Muscle of leg (tissue), 11 donors: Measurements from ENCODE around the gene MINDY2. TPM values are rescaled to one million over a fixed set of nuclear protein-coding genes. Genes with fewer than 3 reads are reported as not detected.

Source experiments
- DNase-seq: peaks from one replicate; pipeline ENCODE4 v3.0.0; 2013
- H3K27ac ChIP-seq: one replicate; pipeline ENCODE4 v1.5.1; 2013; ENCODE audit warnings: mild to moderate bottlenecking, low read length, control low read depth
- H3K27me3 ChIP-seq: one replicate; pipeline ENCODE4 v1.6.1; 2013; ENCODE audit warnings: low read length; ENCODE audit not compliant: control insufficient read depth, insufficient read depth
- H3K36me3 ChIP-seq: one replicate; pipeline ENCODE4 v1.6.1; 2013; ENCODE audit warnings: low read length; ENCODE audit not compliant: control insufficient read depth, insufficient read depth
- H3K4me1 ChIP-seq: one replicate; pipeline ENCODE4 v1.6.1; 2013; ENCODE audit warnings: low read length; ENCODE audit not compliant: control insufficient read depth, insufficient read depth
- H3K4me3 ChIP-seq: one replicate; pipeline ENCODE4 v1.5.1; 2013; ENCODE audit warnings: low read length, control low read depth
- H3K9me3 ChIP-seq: replicated peaks from 2 replicates; pipeline ENCODE4 v1.6.1; 2013; ENCODE audit warnings: low read depth, low read length; ENCODE audit not compliant: control insufficient read depth
- WGBS: methylation state at CpG from one replicate; pipeline ENCODE4 v1.1.5; 2013; ENCODE audit warnings: missing lambda C conversion rate; ENCODE audit not compliant: insufficient coverage; 5-methylcytosine and 5-hydroxymethylcytosine counted together
- polyA plus RNA-seq, 8 donors: library from polyadenylated mRNA; unstranded; fragments of 120-200 nt; gene quantifications; one replicate each; pipeline versions ENCODE4 v1.2.1 to v1.2.3, GENCODE V29; 2013; ENCODE audit warnings: inconsistent platforms in 1 of 8, low replicate concordance in 1 of 8; ENCODE audit not compliant: insufficient read length in 8 of 8, insufficient read depth in 1 of 8
- total RNA-seq: library from RNA; stranded (reverse); fragments of 120-200 nt; gene quantifications from one replicate; pipeline ENCODE4 v1.2.4, GENCODE V29; 2013

Gene MINDY2
- total and polyA plus RNA-seq, 9 donors, result 6.2 to 13.6 (median 8.5) TPM

DNA sequence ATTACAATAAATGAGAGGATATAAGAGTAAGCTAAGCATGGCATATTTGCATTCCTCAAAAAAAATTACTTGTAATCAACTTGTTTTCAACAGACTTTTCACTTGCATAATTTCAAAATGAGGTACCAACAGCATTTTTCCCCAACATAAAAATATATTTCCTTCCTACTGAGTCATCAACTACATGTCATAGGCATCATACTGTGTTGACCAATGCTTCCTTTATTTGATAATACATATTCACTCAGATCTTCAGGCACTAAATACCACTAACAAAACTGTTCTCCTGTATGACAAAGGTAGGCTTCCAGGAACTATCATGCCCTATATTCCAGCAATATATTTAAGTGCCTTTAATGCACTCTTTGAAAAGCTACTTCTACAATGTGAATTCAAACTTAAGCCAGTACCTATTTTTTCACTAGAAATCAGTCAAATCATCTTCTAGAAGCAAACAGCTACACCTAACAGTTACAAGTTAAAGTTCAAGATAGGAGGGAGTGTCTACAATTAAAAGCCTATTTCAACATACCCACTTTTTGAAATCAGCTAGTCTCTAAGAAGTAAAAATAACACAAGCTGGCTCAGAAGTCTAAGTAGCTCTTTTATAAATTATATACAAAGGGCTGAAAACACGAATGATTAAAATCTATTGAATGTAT, 32.9 kb upstream of the MINDY2 start:
- no peaks in the 10 kb centered on the region for H3K36me3 ChIP-seq
- no peaks in the 10 kb centered on the region for H3K9me3 ChIP-seq
- DNase-seq, result peak; percentile 30
- H3K4me3 ChIP-seq, result no peak overlapping the region
- no peak overlapping the region for H3K27ac ChIP-seq
- no peaks in the 10 kb centered on the region for H3K27me3 ChIP-seq
- no CpG with 5 or more reads among the region's 1 CpG for WGBS
- H3K4me1 ChIP-seq, result peaks cover 3% of the 10 kb centered on the region

DNA sequence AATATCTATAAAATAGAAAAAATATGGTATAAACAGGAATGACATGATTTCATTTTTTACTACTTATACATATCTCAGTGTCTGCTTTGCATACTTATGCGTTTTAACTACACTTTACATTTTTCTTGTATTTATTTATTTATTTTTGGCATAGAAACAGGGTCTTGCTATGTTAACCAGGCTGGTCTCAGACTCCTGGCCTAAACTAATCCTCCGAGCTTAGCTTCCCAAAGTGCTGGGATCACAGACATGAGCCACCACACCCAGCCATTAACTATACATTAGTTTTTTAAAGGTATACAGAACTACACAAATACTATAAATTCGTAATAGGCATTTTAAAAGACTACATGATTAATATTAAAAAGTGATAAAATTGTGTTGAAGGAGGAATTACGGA, 30.7 kb upstream of the MINDY2 start:
- Histone ChIP-seq H3K27ac (no peak overlapping the region), H3K36me3 (no peaks in the 10 kb centered on the region), H3K4me1 (peaks cover 3% of the 10 kb centered on the region), H3K4me3 (no peak overlapping the region), H3K27me3 (no peaks in the 10 kb centered on the region), H3K9me3 (no peaks in the 10 kb centered on the region)
- WGBS, result no CpG with 5 or more reads among the region's 4 CpGs
- DNase-seq, result no peak

DNA sequence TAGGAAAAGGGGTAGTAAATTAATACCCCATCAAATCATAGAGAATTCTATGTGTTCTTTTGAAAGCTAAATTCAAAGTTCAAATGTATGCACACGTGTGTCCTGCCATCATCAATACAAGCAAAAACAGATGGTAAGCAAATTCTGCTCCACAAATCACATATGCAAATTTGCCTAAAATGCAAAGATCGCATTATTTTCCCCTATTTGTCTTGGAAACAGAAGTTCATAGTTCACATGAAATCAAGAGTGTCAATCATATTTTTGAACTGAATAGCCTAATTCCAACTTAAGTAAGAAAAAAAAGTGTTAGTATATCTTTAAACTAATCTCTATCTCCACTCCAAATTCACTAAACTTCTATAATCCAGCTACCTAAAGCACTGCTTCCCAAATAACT, 30.1 kb upstream of the MINDY2 start:
- no peaks in the 10 kb centered on the region for H3K36me3 ChIP-seq
- H3K27me3 ChIP-seq, result no peaks in the 10 kb centered on the region
- H3K4me1 ChIP-seq, result peaks cover 3% of the 10 kb centered on the region
- no CpG with 5 or more reads among the region's 2 CpGs for WGBS
- H3K27ac ChIP-seq, result no peak overlapping the region
- H3K4me3 ChIP-seq, result no peak overlapping the region
- DNase-seq, result no peak
- H3K9me3 ChIP-seq, result no peaks in the 10 kb centered on the region

DNA sequence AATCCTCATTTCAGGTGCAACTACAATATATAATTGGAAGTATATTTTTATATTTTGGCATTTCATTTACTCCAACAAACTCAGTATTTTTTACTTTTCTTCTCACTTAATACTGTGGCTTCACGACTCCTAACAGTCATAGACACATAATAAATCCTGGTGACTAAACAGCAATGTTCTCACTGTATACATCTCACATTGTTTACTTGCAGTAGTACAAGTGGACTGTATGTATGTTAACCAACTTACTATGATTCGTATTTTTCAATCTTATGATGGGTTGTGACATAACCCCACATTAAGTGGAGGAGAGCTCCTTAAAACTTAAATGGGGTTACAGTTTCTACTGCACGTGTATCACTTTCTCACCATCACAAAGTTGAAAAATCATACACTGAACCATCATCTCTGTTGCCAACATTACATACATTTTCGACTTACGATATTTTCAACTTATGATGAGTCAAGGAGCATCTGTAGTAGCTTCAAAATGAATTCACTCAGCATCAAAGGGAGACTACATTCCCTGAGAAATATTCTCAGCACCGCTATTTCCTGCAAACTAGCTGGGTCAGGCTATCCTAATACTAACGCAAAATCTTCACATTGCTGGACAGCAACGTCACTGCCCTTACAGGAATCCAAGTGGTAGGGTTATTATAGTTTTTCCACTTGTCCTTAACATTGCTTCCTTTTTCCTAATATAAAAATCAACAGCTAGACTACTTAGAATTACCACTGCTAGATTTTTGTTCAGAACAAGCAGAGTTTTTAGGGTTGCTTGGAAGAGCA, 28.9 kb upstream of the MINDY2 start:
- no peaks in the 10 kb centered on the region for H3K27me3 ChIP-seq
- H3K36me3 ChIP-seq, result no peaks in the 10 kb centered on the region
- peaks cover 6% of the 10 kb centered on the region for H3K4me1 ChIP-seq
- H3K27ac ChIP-seq, result no peak overlapping the region
- WGBS, result no CpG with 5 or more reads among the region's 8 CpGs
- H3K9me3 ChIP-seq, result no peaks in the 10 kb centered on the region
- DNase-seq, result peak; percentile 78
- no peak overlapping the region for H3K4me3 ChIP-seq

DNA sequence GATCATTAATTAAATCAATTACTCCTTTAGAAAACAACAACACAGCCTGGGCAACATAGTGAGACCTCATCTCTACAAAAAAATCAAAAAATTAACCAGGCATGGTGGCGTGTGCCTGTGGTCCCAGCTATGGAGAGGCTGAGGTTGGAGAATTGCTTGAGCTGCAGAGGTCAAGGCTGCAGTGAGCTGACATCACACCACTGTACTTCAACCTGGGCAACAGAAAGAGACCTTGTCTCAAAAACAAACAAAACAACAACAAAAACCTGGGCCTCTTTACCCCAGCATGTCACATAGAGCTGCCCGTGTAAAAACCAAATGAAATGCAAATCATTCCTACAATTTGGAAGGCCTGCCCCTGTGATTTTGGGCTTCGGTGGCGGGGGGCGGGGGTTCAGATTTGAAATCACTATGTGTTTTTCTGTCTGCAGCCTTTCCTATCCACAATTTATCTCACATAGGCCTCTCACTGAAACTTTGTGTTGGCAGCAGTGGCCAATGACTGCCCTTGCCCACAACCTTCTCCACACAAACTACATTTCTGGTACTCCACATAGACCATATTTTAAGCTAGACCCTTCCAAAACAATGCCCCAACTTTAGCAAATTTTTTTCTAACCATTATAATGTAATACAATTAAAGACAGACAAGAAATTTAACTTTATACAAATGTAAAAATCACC, 28.1 kb upstream of the MINDY2 start:
- no peaks in the 10 kb centered on the region for H3K27me3 ChIP-seq
- WGBS, result 84% methylated on average over 4 of the region's 5 CpGs
- DNase-seq, result no peak
- H3K27ac ChIP-seq, result no peak overlapping the region
- H3K9me3 ChIP-seq, result no peaks in the 10 kb centered on the region
- H3K4me1 ChIP-seq, result peaks cover 6% of the 10 kb centered on the region
- no peaks in the 10 kb centered on the region for H3K36me3 ChIP-seq
- H3K4me3 ChIP-seq, result no peak overlapping the region

DNA sequence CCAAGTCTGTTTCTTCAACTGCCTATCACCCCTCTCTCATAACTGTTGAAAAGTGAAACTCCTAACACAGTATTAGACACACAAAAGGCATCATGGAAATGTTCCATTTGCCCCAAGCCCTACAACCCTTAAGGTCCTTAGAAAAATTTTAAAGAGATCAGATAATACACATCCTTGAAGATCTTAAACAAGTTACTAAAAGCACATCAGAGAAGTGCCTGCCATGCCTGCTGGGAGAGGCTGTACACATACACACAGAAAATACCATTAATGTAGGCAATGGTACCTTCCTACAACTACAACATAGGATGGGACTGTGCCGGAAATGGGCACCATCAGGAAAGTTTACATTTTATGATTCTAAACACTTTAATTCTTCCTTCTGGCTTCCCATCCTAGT, 24.9 kb upstream of the MINDY2 start:
- no peak overlapping the region for H3K27ac ChIP-seq
- no peak for DNase-seq
- no CpG with 5 or more reads among the region's 1 CpG for WGBS
- H3K4me3 ChIP-seq, result no peak overlapping the region
- H3K4me1 ChIP-seq, result peaks cover 11% of the 10 kb centered on the region
- H3K27me3 ChIP-seq, result no peaks in the 10 kb centered on the region
- H3K36me3 ChIP-seq, result no peaks in the 10 kb centered on the region
- no peaks in the 10 kb centered on the region for H3K9me3 ChIP-seq

DNA sequence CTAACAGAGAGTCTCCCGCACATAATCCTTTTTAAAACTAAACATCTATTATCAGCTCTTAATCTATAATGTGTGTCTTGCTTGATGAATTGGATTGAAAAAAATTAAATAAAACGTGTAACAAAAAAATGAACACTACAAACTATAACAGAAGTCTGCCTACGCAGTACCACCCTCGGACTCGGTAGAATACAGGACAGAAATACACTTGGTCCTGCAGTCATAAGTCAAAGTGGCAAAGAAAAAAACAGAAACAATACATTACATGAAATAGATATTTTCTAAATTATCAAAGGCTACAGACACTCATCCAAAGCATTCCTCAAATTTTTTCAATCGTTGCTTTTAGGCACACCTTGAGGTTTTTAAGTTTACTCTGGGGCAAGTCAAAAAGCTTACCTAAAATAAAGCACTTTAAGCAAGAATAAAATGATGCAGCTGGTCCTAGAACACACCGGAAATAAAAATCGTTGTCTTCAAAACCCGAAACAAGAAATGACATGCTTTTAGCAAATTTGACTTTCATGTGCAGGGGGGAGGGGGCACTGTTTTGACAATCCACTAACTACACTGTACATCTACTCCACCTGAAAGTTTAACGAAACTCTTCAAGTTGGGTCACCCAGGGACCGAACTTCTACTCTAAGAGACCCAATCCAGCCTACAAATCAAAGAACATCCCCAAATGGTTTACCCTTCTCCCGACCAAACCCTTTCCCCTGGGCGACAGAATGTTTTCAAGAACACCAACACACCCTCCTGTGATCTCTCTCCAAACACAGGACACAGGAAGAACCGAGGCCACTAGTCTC, 22.9 kb upstream of the MINDY2 start:
- no peaks in the 10 kb centered on the region for H3K36me3 ChIP-seq
- no peaks in the 10 kb centered on the region for H3K9me3 ChIP-seq
- peak overlapping the region; percentile 92 for H3K4me3 ChIP-seq
- H3K27ac ChIP-seq, result peak overlapping the region; percentile 99
- DNase-seq, result peak; percentile 27
- no peaks in the 10 kb centered on the region for H3K27me3 ChIP-seq
- peaks cover 9% of the 10 kb centered on the region for H3K4me1 ChIP-seq
- 0% methylated on average over 6 of the region's 14 CpGs for WGBS

DNA sequence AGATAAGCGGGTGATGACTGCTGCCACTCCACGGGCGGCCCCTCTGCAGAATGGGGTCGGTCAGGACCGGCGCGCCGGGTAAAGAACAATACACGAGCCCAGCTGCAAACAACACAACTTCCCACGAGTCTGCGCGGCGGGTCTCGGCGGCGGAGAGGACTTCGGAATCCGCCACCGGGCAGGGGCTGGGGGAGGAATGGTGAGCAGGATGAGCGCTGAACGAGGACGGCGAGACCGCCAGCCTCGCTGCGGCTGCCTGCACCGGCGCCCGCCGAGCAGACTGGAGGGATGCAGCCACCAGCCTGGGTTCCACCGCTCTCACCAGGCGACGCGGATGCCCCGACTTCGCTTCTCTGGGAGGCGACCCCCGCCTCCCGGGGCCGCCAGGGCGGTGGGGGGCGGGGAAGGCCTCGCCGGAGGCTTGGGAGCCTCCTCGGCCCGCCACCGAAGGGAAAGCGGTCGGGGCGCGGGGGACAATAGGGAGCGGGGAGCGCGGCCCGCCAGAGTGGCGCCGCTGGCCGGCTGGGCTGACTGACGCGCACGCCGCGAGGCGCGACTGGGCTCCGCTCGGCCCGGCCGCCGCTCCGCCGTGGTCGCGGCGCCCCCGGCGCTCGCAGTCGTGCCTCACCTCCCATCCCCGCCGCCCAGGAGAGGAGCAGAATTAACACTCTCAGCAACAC, 22.1 kb upstream of the MINDY2 start:
- peak; percentile 72 for DNase-seq
- H3K9me3 ChIP-seq, result no peaks in the 10 kb centered on the region
- under 1% methylated on average over 63 of the region's 81 CpGs for WGBS
- H3K4me3 ChIP-seq, result peak overlapping the region; percentile 92
- H3K36me3 ChIP-seq, result no peaks in the 10 kb centered on the region
- peak overlapping the region; percentile 99 for H3K27ac ChIP-seq
- no peaks in the 10 kb centered on the region for H3K27me3 ChIP-seq
- H3K4me1 ChIP-seq, result peaks cover 9% of the 10 kb centered on the region

DNA sequence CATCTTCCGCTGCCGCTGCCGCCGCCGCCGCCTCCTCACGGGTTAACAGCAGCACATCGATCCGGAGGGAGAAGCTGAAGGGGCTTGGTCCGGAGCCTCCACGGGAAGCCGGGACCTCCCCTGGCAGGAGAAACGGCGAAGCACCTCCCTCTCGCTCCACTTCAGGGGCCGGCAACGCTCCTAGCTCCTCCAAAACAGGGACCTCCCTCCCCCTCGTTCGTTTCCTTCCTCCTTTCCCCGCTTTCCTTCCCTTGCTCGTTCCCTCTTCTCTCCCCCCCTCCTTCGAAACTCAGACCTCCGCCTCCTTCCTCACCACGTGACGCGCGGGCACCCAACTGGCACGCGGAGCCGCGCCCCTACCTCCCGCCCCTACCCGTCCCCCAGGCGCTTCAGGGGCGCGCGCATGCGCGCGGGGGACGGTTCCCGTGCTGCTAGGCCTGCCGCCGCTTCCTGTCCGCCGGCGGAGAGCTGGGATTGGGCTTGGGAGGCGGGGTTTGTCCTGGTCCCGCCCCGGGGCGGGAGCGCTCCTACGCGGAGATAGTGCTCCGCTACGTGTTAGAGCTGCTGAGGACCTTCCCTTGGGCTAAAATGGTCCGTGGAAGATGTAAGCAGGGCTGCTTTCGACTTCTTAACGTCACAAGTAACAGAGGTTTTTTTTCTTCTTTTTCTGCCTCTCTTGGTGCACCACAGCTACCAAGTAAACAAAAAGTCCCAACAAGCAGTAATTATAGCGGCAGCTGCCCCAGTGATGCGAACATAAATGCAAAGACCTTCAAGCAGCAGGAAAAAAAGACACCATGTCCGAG, 21.4 kb upstream of the MINDY2 start, which contains the start of gene ADAM10:
Gene ADAM10, minus strand, starts transcription at position 176 of the 806 bp plus-strand sequence. Its CDS starts 173 bp downstream, at position 3.
- Histone ChIP-seq H3K27me3 (no peaks in the 10 kb centered on the region), H3K4me3 (peak within 1 kb of the TSS; percentile 92), H3K36me3 (no peaks in the 10 kb centered on the region), H3K27ac (peak within 1 kb of the TSS; percentile 99), H3K9me3 (no peaks in the 10 kb centered on the region), H3K4me1 (peaks cover 9% of the 10 kb centered on the region)
- peak; percentile 100 for DNase-seq
- 0% methylated on average over 59 of the region's 62 CpGs for WGBS
